Adipose tissue (tissue), 3 donors: ENCODE measurements around the gene ABCD1. TPM values are rescaled to one million over a fixed set of nuclear protein-coding genes. Genes with fewer than 3 reads are reported as not detected.

Experiments
- H3K27ac ChIP-seq: one replicate; pipeline ENCODE4 v1.5.1; 2013; ENCODE audit warnings: low read depth, low read length
- WGBS, 3 donors: extraction: QIAGEN DNeasy Blood & Tissue Kit; methylation state at CpG; one replicate each; pipeline ENCODE4 v1.1.7; 2013; 5-methylcytosine and 5-hydroxymethylcytosine counted together
- polyA plus RNA-seq, 3 donors: library from polyadenylated mRNA; stranded (reverse); fragments of 200-250 nt; gene quantifications; one replicate each; pipeline ENCODE4 v1.2.3, GENCODE V29; 2013
- donor health status: healthy with polysubstance abuse.
- donor health status: Bipolar disorder and iron deficiency.
- donor health status: healthy.

Gene ABCD1
- polyA plus RNA-seq, 3 donors, result 7.5 to 29.9 (median 9.6) TPM

GRCh38 chrX:153766098-153766817 is 41.6 kb downstream of the ABCD1 start:
- WGBS, 3 donors, result 39 to 62% (median 61%) methylated on average over 12 to 21 of the region's 21 CpGs
- no peak overlapping the region for H3K27ac ChIP-seq

DNA sequence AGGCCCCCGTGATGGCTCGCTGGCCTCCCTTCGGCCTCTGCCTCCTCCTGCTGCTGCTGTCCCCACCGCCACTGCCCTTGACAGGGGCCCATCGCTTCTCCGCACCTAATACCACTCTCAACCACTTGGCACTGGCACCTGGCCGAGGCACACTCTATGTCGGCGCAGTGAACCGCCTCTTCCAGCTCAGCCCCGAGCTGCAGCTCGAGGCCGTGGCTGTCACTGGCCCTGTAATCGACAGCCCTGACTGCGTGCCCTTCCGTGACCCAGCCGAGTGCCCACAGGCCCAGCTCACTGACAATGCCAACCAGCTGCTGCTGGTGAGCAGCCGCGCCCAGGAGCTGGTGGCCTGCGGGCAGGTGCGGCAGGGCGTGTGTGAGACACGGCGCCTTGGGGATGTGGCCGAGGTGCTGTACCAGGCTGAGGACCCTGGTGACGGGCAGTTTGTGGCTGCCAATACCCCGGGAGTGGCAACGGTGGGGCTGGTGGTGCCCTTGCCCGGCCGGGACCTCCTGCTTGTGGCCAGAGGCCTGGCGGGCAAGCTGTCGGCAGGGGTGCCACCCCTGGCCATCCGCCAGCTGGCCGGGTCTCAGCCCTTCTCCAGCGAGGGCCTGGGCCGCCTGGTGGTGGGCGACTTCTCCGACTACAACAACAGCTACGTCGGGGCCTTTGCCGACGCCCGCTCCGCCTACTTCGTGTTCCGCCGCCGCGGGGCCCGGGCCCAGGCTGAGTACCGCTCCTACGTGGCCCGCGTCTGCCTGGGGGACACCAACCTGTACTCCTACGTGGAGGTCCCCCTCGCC is 42.4 kb downstream of the ABCD1 start:
- 81 to 94% (median 90%) methylated on average over 35 to 56 of the region's 56 CpGs for WGBS, 3 donors
- H3K27ac ChIP-seq, result no peak overlapping the region

DNA sequence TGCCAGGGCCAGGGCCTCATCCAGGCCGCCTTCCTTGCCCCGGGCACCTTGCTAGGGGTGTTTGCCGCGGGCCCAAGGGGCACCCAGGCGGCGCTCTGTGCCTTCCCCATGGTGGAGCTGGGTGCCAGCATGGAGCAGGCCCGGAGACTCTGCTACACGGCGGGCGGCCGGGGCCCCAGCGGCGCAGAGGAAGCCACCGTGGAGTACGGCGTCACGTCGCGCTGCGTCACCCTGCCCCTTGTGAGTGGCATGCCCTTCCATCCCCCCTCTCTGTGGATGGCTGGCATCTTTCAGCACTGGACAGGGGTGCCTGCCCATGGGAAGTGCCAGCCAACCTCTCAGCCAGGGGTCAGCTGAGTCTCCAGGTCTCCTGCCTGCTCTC is 43.0 kb downstream of the ABCD1 start:
- 94 to 95% methylated on average over 14 to 15 of the region's 20 CpGs; no CpG with 5 or more reads in 1 of the 3 donors for WGBS, 3 donors

DNA sequence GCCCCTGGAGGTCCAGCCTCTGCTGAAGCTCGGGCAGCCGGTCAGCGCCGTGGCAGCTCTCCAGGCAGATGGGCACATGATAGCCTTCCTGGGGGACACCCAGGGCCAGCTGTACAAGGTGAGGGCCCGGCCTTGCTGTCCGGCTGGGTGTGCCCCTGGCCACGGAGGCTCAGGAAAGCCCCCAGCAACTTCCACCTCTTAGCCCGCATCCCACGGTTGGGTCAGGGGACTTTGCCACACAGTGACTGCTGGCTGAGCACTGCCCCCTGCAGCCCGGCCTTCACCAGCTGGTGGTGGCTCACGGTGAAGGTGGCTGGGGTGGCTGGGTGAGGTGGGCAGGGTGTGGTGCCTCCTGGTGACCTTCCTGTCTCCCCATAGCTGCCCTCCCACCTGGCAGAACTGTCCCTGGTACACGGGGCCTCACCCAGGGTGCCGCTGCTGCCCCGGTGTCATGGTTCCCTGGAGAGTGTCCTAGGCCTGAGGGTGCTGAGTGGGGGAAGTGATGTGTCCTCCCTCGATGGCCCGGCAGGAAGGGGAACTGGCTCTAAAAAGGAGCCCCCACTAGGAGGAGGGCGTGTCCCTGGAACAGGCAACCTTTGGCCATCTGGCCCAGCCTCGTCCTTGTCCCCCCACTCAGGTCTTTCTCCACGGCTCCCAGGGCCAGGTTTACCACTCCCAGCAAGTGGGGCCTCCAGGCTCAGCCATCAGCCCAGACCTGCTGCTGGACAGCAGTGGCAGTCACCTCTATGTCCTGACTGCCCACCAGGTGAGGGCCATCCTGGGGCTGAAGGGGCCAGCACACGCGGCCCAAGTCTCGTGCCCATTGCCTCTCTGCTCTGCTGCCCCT is 43.9 kb downstream of the ABCD1 start:
- 75 to 80% (median 76%) methylated on average over 13 to 22 of the region's 22 CpGs for WGBS, 3 donors
- no peak overlapping the region for H3K27ac ChIP-seq

More for the DNA sequence above, 43.0 kb downstream of the ABCD1 start:
- H3K27ac ChIP-seq, result no peak overlapping the region

GRCh38 chrX:153769158-153769864 is 44.7 kb downstream of the ABCD1 start:
- 88 to 95% (median 89%) methylated on average over 11 to 23 of the region's 23 CpGs for WGBS, 3 donors
- H3K27ac ChIP-seq, result no peak overlapping the region

- 82 to 84% (median 84%) methylated on average over 16 to 25 of the region's 25 CpGs for WGBS, 3 donors
- no peak overlapping the region for H3K27ac ChIP-seq
These were observed 45.4 kb downstream of the ABCD1 start for GRCh38 chrX:153769865-153770600.

DNA sequence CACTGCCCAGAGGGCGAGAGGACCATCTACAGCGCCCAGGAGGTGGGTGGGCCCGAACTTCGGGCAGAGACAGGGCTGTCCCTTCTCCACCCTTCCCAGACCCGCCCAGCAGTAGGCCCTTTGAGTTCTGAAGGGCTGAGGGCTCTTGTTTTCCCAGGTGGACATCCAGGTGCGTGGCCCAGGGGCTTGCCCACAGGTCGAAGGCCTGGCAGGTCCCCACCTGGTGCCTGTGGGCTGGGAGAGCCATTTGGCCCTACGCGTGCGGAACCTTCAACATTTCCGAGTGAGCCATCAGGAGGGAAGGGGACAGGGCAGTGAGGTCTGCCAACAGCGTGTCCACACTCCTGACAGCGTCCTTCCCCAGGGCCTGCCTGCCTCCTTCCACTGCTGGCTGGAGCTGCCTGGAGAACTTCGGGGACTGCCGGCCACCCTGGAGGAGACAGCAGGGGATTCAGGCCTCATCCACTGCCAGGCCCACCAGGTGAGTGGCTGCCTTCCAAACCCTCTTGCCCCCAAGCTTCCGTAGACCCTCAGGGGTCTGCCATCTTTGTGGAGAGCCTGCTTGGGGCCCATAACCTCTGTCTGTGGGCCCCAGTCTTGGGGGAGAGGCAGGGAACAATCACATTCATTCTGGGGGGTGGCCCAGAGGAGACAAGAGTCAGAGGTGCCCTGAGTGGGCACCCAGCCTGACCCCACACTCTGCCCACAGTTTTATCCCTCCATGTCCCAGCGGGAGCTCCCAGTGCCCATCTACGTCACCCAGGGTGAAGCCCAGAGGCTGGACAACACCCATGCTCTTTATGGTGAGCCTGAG is 46.2 kb downstream of the ABCD1 start:
- WGBS, 3 donors, result 84 to 92% (median 92%) methylated on average over 9 to 18 of the region's 18 CpGs
- no peak overlapping the region for H3K27ac ChIP-seq

GRCh38 chrX:153771415-153772315 is 47.0 kb downstream of the ABCD1 start:
- WGBS, 3 donors, result 83 to 92% (median 89%) methylated on average over 27 to 37 of the region's 37 CpGs
- H3K27ac ChIP-seq, result no peak overlapping the region

GRCh38 chrX:153772316-153773217 is 47.9 kb downstream of the ABCD1 start:
- 79 to 85% (median 84%) methylated on average over 7 to 21 of the region's 21 CpGs for WGBS, 3 donors

DNA sequence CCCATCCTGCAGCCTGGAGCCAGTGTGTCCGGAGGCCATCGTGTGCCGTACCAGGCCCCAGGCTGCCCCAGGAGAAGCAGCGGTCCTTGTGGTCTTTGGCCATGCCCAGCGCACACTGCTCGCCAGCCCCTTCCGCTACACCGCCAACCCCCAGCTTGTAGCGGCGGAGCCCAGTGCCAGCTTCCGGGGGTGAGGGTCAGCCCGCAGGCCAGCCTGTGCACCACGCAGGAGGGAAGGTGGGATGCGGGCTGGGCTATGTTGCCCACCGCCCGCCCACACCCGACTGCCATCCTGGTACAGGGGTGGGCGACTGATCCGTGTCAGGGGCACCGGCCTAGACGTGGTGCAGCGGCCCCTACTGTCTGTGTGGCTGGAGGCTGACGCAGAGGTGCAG is 48.6 kb downstream of the ABCD1 start:
- no peak overlapping the region for H3K27ac ChIP-seq
- 91 to 97% (median 95%) methylated on average over 6 to 23 of the region's 23 CpGs for WGBS, 3 donors

More at GRCh38 chrX:153772316-153773217, 47.9 kb downstream of the ABCD1 start:
- H3K27ac ChIP-seq, result no peak overlapping the region

DNA sequence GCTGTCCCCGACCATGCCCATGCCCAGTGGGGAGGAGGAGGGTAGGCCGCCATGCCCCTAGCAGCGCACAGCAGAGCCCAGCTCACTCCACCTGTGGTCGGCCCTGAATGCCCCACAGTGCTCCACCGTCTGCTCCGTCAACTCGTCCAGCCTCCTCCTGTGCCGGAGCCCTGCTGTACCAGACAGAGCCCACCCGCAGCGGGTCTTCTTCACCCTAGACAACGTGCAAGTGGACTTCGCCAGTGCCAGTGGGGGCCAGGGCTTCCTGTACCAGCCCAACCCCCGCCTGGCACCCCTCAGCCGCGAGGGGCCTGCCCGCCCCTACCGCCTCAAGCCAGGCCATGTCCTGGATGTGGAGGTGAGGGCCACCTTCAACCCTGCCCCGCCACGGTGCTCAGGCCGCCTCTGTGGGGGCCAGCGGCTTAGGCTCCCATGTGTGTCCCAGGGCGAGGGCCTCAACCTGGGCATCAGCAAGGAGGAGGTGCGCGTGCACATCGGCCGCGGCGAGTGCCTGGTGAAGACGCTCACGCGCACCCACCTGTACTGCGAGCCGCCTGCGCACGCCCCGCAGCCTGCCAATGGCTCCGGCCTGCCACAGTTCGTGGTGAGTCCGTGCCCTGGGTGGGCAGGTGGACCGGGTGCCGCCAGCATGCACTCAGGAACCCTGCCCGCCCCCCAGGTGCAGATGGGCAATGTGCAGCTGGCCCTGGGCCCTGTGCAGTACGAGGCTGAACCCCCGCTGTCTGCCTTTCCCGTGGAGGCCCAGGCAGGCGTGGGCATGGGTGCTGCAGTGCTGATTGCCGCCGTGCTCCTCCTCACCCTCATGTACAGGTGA is 49.3 kb downstream of the ABCD1 start:
- no peak overlapping the region for H3K27ac ChIP-seq
- WGBS, 3 donors, result 92 to 96% (median 94%) methylated on average over 22 to 48 of the region's 48 CpGs

GRCh38 chrX:153774576-153775292 is 50.1 kb downstream of the ABCD1 start:
- no peak overlapping the region for H3K27ac ChIP-seq
- 90 to 93% (median 92%) methylated on average over 17 to 37 of the region's 37 CpGs for WGBS, 3 donors

DNA sequence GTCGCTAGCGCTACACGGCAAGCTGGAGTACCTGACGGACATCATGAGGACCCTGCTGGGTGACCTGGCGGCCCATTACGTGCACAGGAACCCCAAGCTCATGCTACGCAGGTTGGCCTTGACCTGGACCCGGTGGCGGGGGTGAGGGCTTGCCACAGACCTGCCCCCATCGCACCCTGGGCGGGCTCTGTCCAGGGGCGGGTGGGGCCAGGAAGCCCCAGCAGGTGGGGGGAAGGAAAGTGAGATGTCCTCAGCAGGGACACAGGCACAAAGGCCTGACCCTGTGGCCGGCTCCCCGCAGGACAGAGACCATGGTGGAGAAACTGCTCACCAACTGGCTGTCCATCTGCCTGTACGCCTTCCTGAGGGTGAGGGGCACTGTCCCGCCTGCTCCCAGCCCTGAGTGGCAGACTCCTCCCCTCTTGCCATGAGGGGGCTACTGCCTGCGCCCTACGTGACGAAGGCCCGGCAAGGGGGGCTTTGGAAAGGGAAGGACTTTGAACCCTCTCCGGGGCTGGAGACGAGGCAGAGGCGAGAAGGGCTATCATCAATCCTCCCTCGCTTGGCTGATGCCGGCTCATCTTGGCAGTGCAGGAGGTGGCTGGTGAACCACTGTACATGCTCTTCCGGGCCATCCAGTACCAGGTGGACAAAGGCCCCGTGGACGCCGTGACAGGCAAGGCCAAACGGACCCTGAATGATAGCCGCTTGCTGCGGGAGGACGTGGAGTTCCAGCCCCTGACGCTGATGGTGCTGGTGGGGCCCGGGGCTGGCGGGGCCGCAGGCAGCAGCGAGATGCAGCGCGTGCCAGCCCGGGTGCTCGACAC is 50.9 kb downstream of the ABCD1 start:
- no peak overlapping the region for H3K27ac ChIP-seq
- WGBS, 3 donors, result 84 to 95% (median 93%) methylated on average over 19 to 42 of the region's 42 CpGs
